Activated CD4-positive, CD25-positive, alpha-beta regulatory T cell treated with anti-CD3 and anti-CD28 coated beads, Interleukin-2, amount 50 U/mL, for 24 hours (primary cell): ENCODE measurements around the gene NUP214.
"Not testable (repeated sequence)": the region's sequence is repeated elsewhere in the genome, so short reads cannot be mapped to it uniquely, and the experiment has no call there.

Experiments
- ATAC-seq, 2 donors: fragments of 150-1000 bp; cut with Tn5 transposase; one replicate each; pipeline ENCODE4 v1.10.0; 2021; ENCODE audit warnings: mild to moderate bottlenecking in 1 of 2, moderate library complexity in 1 of 2

The NUP214 gene

GRCh38 chr9:131096269-131097125 is 28.9 kb upstream of the NUP214 start, which contains the start of gene AIF1L:
AIF1L (plus strand) TSS chr9:131096531; CDS start chr9:131096630, 99 bp downstream.
- ATAC-seq, result peak in 1 of 2 donors; percentile 37

GRCh38 chr9:131097126-131097947 is 28.0 kb upstream of the NUP214 start:
- no peak for ATAC-seq

- no peak for ATAC-seq
Measured at GRCh38 chr9:131097948-131098278, 27.5 kb upstream of the NUP214 start.

- no peak for ATAC-seq
Measured at GRCh38 chr9:131098391-131099101, 26.8 kb upstream of the NUP214 start.

GRCh38 chr9:131099102-131099606 is 26.2 kb upstream of the NUP214 start:
- ATAC-seq, result no peak

GRCh38 chr9:131099845-131100244 is 25.5 kb upstream of the NUP214 start:
- not testable (repeated sequence) for ATAC-seq

GRCh38 chr9:131100445-131100844 is 24.9 kb upstream of the NUP214 start:
- no peak for ATAC-seq

- ATAC-seq, result no peak
Measured at GRCh38 chr9:131101207-131101964, 24.0 kb upstream of the NUP214 start.

GRCh38 chr9:131103024-131103423 is 22.4 kb upstream of the NUP214 start:
- ATAC-seq, result no peak

GRCh38 chr9:131103535-131103934 is 21.9 kb upstream of the NUP214 start:
- no peak for ATAC-seq

GRCh38 chr9:131104016-131104740 is 21.2 kb upstream of the NUP214 start:
- ATAC-seq, result no peak

GRCh38 chr9:131105952-131106351 is 19.4 kb upstream of the NUP214 start:
- ATAC-seq, result no peak

- ATAC-seq, result no peak
Measured at GRCh38 chr9:131107760-131108159, 17.6 kb upstream of the NUP214 start.

GRCh38 chr9:131111186-131111853 is 14.1 kb upstream of the NUP214 start:
- ATAC-seq, result no peak

GRCh38 chr9:131111854-131112311 is 13.5 kb upstream of the NUP214 start:
- ATAC-seq, result no peak

- no peak for ATAC-seq
Measured at GRCh38 chr9:131112374-131113154, 12.8 kb upstream of the NUP214 start.

GRCh38 chr9:131113655-131114054 is 11.7 kb upstream of the NUP214 start:
- no peak for ATAC-seq

- ATAC-seq, result no peak
Measured at GRCh38 chr9:131114084-131114535, 11.3 kb upstream of the NUP214 start.

- ATAC-seq, result not testable (repeated sequence)
Measured at GRCh38 chr9:131115360-131115742, 10.0 kb upstream of the NUP214 start.
